Smooth muscle cell (in vitro differentiated cells): ENCODE data around the gene ITGBL1. TPM values are rescaled to one million over a fixed set of nuclear protein-coding genes. Genes with fewer than 3 reads are reported as not detected.

ENCODE experiments used
- DNase-seq: peaks from one replicate; lab custom pipeline; 2025; ENCODE audit not compliant: unreplicated experiment; lab: John Stamatoyannopoulos, UW
- H2AFZ ChIP-seq: fragments of 200-600 bp; sonication (generic); 2 replicates; pipeline ENCODE4 v1.6.0; 2016; ENCODE audit warnings: antibody characterized with exemption, low read depth, mild to moderate bottlenecking
- H3F3A ChIP-seq: fragments of 200-600 bp; sonication (generic); 2 replicates; pipeline ENCODE4 v1.6.0; 2017; ENCODE audit warnings: antibody characterized with exemption, low read depth
- H3K27ac ChIP-seq: fragments of 200-600 bp; sonication (generic); 2 replicates; pipeline ENCODE4 v1.5.1; 2016; ENCODE audit warnings: low read depth, mild to moderate bottlenecking
- H3K27me3 ChIP-seq: fragments of 200-600 bp; sonication (generic); 2 replicates; pipeline ENCODE4 v1.6.1; 2016; ENCODE audit warnings: low read depth, mild to moderate bottlenecking
- H3K36me3 ChIP-seq: fragments of 200-600 bp; sonication (generic); 2 replicates; pipeline ENCODE4 v1.5.1; 2016; ENCODE audit warnings: low read depth
- H3K4me1 ChIP-seq: fragments of 200-600 bp; sonication (generic); 2 replicates; pipeline ENCODE4 v1.5.1; 2016; ENCODE audit warnings: low read depth
- H3K4me2 ChIP-seq: fragments of 200-600 bp; sonication (generic); 2 replicates; pipeline ENCODE4 v1.6.0; 2016; ENCODE audit warnings: mild to moderate bottlenecking
- H3K4me3 ChIP-seq: fragments of 200-600 bp; sonication (generic); 2 replicates; pipeline ENCODE4 v1.5.1; 2016; ENCODE audit warnings: mild to moderate bottlenecking
- H3K79me2 ChIP-seq: fragments of 200-600 bp; sonication (generic); 2 replicates; pipeline ENCODE4 v1.6.0; 2016; ENCODE audit warnings: low read depth, mild to moderate bottlenecking
- H3K9ac ChIP-seq: fragments of 200-600 bp; sonication (generic); 2 replicates; pipeline ENCODE4 v1.6.0; 2016; ENCODE audit warnings: low read depth
- H3K9me3 ChIP-seq: fragments of 200-600 bp; sonication (generic); replicated peaks from 2 replicates; pipeline ENCODE4 v1.5.1; 2016; ENCODE audit warnings: low read depth
- H4K20me1 ChIP-seq: fragments of 200-600 bp; sonication (generic); 2 replicates; pipeline ENCODE4 v1.6.0; 2016; ENCODE audit warnings: low read depth
- WGBS: methylation state at CpG from one replicate; pipeline ENCODE4 v1.1.7; 2016; ENCODE audit warnings: low lambda C conversion rate; 5-methylcytosine and 5-hydroxymethylcytosine counted together
- polyA plus RNA-seq: library from polyadenylated mRNA; unstranded; fragments of >200 nt; fragmentation: Nextera tagmentation; extraction: Ambion mirVana; gene quantifications from 2 replicates; pipeline ENCODE4 v1.2.1, GENCODE V29; 2016
- total RNA-seq: library from RNA; depleted of rRNA; stranded (reverse); fragments of >200 nt; gene quantifications from 2 replicates; pipeline ENCODE4 v1.2.3, GENCODE V29; 2014
- TF ChIP-seq, protein P1 (sequence below): fragments of 200-600 bp; sonication (generic); IDR thresholded peaks from 2 replicates; pipeline ENCODE4 v1.5.1; 2017; ENCODE audit warnings: borderline replicate concordance, mild to moderate bottlenecking, antibody characterized with exemption; ENCODE audit not compliant: insufficient read depth, poor library complexity, severe bottlenecking

The ITGBL1 gene
- total and polyA plus RNA-seq, 2 experiments from 2014 or later = 0.29 TPM; not detected in 1

DNA sequence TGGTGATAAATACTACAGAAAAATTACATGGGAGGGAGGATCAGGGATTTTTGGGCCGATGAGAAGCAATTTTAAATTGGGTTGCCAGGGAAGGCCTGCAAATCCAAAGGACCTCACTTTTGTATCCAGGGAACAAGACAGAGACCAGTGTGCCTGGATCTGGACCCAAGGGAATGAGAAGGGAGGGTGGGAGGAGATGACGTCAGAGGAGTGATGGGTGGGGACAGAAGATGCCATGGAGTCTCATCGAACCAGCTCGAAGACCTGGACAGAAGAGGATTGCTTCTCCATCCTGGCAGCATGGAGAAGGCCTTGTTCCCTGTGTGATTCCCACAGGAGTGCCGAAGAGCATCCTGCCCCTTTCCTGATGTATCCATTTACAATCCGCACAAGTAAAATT, 68.9 kb downstream of the ITGBL1 start:
- Histone ChIP-seq H3K27me3 (no peaks in the 10 kb centered on the region), H3K79me2 (no peaks in the 10 kb centered on the region), H4K20me1 (no peaks in the 10 kb centered on the region), H3K9me3 (no peaks in the 10 kb centered on the region), H3K36me3 (no peaks in the 10 kb centered on the region), H3K27ac (peak overlapping the region; percentile 54), H3K4me3 (no peak overlapping the region), H2AFZ (peak overlapping the region; percentile 6), H3K4me1 (no peaks in the 10 kb centered on the region), H3F3A (no peaks in the 10 kb centered on the region), H3K9ac (no peak overlapping the region), H3K4me2 (peak overlapping the region; percentile 38)
- TF ChIP-seq, protein P1, sequence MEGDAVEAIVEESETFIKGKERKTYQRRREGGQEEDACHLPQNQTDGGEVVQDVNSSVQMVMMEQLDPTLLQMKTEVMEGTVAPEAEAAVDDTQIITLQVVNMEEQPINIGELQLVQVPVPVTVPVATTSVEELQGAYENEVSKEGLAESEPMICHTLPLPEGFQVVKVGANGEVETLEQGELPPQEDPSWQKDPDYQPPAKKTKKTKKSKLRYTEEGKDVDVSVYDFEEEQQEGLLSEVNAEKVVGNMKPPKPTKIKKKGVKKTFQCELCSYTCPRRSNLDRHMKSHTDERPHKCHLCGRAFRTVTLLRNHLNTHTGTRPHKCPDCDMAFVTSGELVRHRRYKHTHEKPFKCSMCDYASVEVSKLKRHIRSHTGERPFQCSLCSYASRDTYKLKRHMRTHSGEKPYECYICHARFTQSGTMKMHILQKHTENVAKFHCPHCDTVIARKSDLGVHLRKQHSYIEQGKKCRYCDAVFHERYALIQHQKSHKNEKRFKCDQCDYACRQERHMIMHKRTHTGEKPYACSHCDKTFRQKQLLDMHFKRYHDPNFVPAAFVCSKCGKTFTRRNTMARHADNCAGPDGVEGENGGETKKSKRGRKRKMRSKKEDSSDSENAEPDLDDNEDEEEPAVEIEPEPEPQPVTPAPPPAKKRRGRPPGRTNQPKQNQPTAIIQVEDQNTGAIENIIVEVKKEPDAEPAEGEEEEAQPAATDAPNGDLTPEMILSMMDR = no peak
- DNase-seq = no peak
- 98% methylated on average over 6 of the region's 6 CpGs for WGBS

DNA sequence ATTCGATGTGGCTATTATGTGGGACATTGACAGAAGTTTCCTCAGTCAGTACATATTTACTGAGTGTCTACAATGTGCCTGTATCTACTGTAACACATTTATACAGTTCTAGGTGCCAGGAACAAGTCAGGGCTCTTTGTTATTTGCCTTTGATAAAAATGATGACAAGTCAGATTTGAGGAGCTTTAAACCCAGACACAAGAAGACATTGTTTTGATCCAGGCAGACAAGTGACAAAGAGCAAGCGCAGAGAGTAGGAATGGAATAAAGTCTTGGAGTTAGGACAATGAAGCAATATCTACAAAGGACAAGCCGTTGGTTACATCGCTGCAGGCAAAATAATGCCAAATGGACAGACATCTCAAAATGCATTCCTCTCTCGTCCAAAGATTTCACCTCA, 70.1 kb downstream of the ITGBL1 start:
- no peak overlapping the region for H3K4me3 ChIP-seq
- H3K79me2 ChIP-seq = no peaks in the 10 kb centered on the region
- no peaks in the 10 kb centered on the region for H3K27me3 ChIP-seq
- no peaks in the 10 kb centered on the region for H3K36me3 ChIP-seq
- no peaks in the 10 kb centered on the region for H3F3A ChIP-seq
- no peak for DNase-seq
- TF ChIP-seq, protein P1 = no peak
- H3K9me3 ChIP-seq = no peaks in the 10 kb centered on the region
- 89% methylated on average over 5 of the region's 5 CpGs for WGBS
- no peaks in the 10 kb centered on the region for H3K4me1 ChIP-seq
- H3K4me2 ChIP-seq = no peak overlapping the region
- H4K20me1 ChIP-seq = no peaks in the 10 kb centered on the region
- no peak overlapping the region for H3K27ac ChIP-seq
- H2AFZ ChIP-seq = no peak overlapping the region
- H3K9ac ChIP-seq = no peak overlapping the region

DNA sequence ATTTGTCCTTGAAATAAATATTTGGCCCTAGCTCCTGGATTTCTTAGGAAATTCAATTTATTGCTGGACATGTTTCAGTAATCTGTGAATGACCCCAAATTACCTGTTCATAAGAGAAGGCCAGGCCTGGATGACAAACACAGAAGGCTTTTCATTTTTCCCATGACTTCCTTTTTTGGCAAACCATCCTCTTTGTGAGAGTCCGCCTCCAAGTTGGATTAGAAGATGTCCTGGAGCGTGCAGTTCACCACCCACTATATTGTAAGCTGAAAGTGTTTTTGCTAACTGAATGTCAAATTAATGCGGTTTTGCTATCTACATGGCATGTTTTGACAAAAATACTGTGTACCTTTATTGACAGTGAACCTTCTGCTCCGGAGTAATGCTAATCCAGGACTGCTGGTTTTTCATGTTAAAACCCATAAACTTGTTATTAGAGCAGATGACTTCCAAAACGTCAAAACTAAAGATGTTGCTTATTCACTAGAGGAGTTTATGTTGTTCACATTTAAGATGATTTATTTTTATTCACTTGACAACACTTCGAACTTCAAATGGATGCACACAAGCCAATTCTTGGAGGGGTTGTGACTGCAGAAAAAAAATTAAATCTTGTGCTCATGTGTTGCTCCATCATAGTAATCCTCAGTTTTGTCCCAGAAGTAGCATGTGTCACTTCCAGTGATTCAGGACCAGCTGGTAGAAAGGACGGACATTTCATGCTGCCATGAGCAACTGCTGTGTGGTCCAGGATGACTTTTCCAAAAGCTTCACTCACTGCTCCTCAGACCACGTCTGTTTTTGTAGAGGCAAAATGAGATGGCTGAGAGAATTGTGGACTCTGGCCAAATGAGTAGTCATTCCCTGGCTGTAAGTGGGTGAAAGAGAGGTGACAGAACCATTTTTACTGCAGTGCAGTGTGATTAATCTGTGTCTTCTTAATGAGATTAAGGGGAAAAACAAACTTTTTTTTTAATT, 71.0 kb downstream of the ITGBL1 start:
- no peaks in the 10 kb centered on the region for H3K79me2 ChIP-seq
- H3K27ac ChIP-seq = peak overlapping the region; percentile 19
- DNase-seq = no peak

More for the DNA sequence above, 71.0 kb downstream of the ITGBL1 start:
- Histone ChIP-seq H4K20me1 (no peaks in the 10 kb centered on the region), H3K36me3 (no peaks in the 10 kb centered on the region), H3K4me2 (no peak overlapping the region), H3K4me1 (no peaks in the 10 kb centered on the region), H3K9ac (no peak overlapping the region), H3F3A (no peaks in the 10 kb centered on the region), H3K27me3 (no peaks in the 10 kb centered on the region), H2AFZ (no peak overlapping the region), H3K9me3 (no peaks in the 10 kb centered on the region), H3K4me3 (no peak overlapping the region)
- WGBS = 59% methylated on average over 8 of the region's 8 CpGs
- TF ChIP-seq, protein P1 = no peak
